Neural cell (in vitro differentiated cells): ENCODE data around the gene RIN1. TPM values are rescaled to one million over a fixed set of nuclear protein-coding genes. Genes with fewer than 3 reads are reported as not detected.
A peak's percentile ranks its signal among the peaks of the same experiment; 100 is the strongest.

Experiments used
- H2AFZ ChIP-seq: fragments of 200-600, 300-800 bp; sonication (generic), shearing (Covaris generic); 2 replicates; pipeline ENCODE4 v1.6.0; 2014; ENCODE audit warnings: low read depth, mild to moderate bottlenecking, antibody characterized with exemption, low read length, moderate library complexity
- H3F3A ChIP-seq: fragments of 200-600 bp; shearing (Covaris generic); 2 replicates; pipeline ENCODE4 v1.6.1; 2016; ENCODE audit warnings: mild to moderate bottlenecking, moderate library complexity, mixed read lengths, antibody characterized with exemption, low read length; ENCODE audit not compliant: insufficient read depth, poor library complexity, severe bottlenecking
- H3K27ac ChIP-seq: fragments of 200-600, 300-800 bp; sonication (generic), shearing (Covaris generic); 2 replicates; pipeline ENCODE4 v1.5.1; 2014; ENCODE audit warnings: mild to moderate bottlenecking, low read length, moderate library complexity
- H3K27me3 ChIP-seq: fragments of 300-800, 200-600 bp; sonication (generic), shearing (Covaris generic); 2 replicates; pipeline ENCODE4 v1.6.0; 2014; ENCODE audit warnings: mild to moderate bottlenecking, low read depth, low read length, moderate library complexity; ENCODE audit not compliant: insufficient read depth
- H3K36me3 ChIP-seq: fragments of 300-800, 200-600 bp; sonication (generic), shearing (Covaris generic); 2 replicates; pipeline ENCODE4 v1.5.1; 2014; ENCODE audit warnings: mild to moderate bottlenecking, antibody characterized with exemption, low read length, moderate library complexity; ENCODE audit not compliant: insufficient read depth
- H3K4me2 ChIP-seq: fragments of 300-800, 200-600 bp; sonication (generic), shearing (Covaris generic); 2 replicates; pipeline ENCODE4 v1.6.0; 2014; ENCODE audit warnings: mild to moderate bottlenecking, low read length
- H3K4me3 ChIP-seq: fragments of 300-800, 200-600 bp; sonication (generic), shearing (Covaris generic); 2 replicates; pipeline ENCODE4 v1.5.1; 2014; ENCODE audit warnings: mild to moderate bottlenecking, low read length, moderate library complexity
- H3K79me2 ChIP-seq: fragments of 200-600 bp; shearing (Covaris generic); replicated peaks from 2 replicates; pipeline ENCODE4 v1.6.0; 2014; ENCODE audit warnings: mild to moderate bottlenecking, low read length, moderate library complexity; ENCODE audit not compliant: insufficient read depth
- H3K9ac ChIP-seq: fragments of 300-800, 200-600 bp; sonication (generic), shearing (Covaris generic); 2 replicates; pipeline ENCODE4 v1.6.1; 2016; ENCODE audit warnings: mild to moderate bottlenecking, low read length, mixed read lengths
- H3K9me2 ChIP-seq: fragments of 200-600 bp; shearing (Covaris generic); 2 replicates; pipeline ENCODE4 v1.6.1; 2016; ENCODE audit warnings: mild to moderate bottlenecking, low read length, mixed read lengths; ENCODE audit not compliant: insufficient read depth
- H3K9me3 ChIP-seq: fragments of 200-600, 300-800 bp; sonication (generic), shearing (Covaris generic); 2 replicates; pipeline ENCODE4 v1.6.1; 2016; ENCODE audit warnings: mild to moderate bottlenecking, mixed run types, low read length, moderate library complexity, mixed read lengths
- H4K20me1 ChIP-seq: fragments of 200-600 bp; shearing (Covaris generic); 2 replicates; pipeline ENCODE4 v1.6.1; 2016; ENCODE audit warnings: mild to moderate bottlenecking, mixed run types; ENCODE audit not compliant: insufficient read depth
- EP300 ChIP-seq: fragments of 450-650 bp; conservative IDR thresholded peaks from 2 replicates; pipeline ENCODE4 v1.6.1; 2014; ENCODE audit warnings: antibody characterized with exemption, mild to moderate bottlenecking, moderate library complexity; ENCODE audit not compliant: poor library complexity, severe bottlenecking
- EZH2 ChIP-seq: fragments of 200-600, 300-800 bp; shearing (Covaris generic), sonication (generic); IDR thresholded peaks from 2 replicates; pipeline ENCODE4 v1.6.1; 2014; ENCODE audit warnings: antibody characterized with exemption, low read length, borderline replicate concordance, mild to moderate bottlenecking; ENCODE audit not compliant: insufficient read depth, poor library complexity, severe bottlenecking
- MXI1 ChIP-seq: fragments of 450-650 bp; conservative IDR thresholded peaks from 2 replicates; pipeline ENCODE4 v1.6.1; 2014; ENCODE audit warnings: antibody characterized with exemption, mild to moderate bottlenecking; ENCODE audit not compliant: poor library complexity, severe bottlenecking
- POLR2AphosphoS5 ChIP-seq: IDR thresholded peaks from 2 replicates; pipeline ENCODE4 v1.6.1; 2012
- RAD21 ChIP-seq: fragments of 450-650 bp; conservative IDR thresholded peaks from 2 replicates; pipeline ENCODE4 v1.6.1; 2014; ENCODE audit warnings: antibody characterized with exemption, mild to moderate bottlenecking, moderate library complexity
- REST ChIP-seq: IDR thresholded peaks from 2 replicates; pipeline ENCODE4 v1.6.1; 2012; ENCODE audit warnings: borderline replicate concordance
- SMC3 ChIP-seq: fragments of 450-650 bp; conservative IDR thresholded peaks from 2 replicates; pipeline ENCODE4 v1.6.1; 2014; ENCODE audit warnings: antibody characterized with exemption, mild to moderate bottlenecking, moderate library complexity; ENCODE audit not compliant: poor library complexity
- TAF1 ChIP-seq: IDR thresholded peaks from 2 replicates; pipeline ENCODE4 v1.6.1; 2012; ENCODE audit warnings: low read depth
- polyA plus RNA-seq: library from polyadenylated mRNA; depleted of rRNA; stranded (reverse); fragments of >200 nt; gene quantifications from 2 replicates; pipeline ENCODE4 v1.2.3, GENCODE V29; 2014
- TF ChIP-seq, protein P1 (sequence below): fragments of 450-650 bp; IDR thresholded peaks from 2 replicates; pipeline ENCODE4 v1.5.1; 2014; ENCODE audit warnings: antibody characterized with exemption, mild to moderate bottlenecking, moderate library complexity; ENCODE audit not compliant: poor library complexity, severe bottlenecking

Gene RIN1
- polyA plus RNA-seq, 1 donor from 2014 or later = 4.2 TPM

DNA sequence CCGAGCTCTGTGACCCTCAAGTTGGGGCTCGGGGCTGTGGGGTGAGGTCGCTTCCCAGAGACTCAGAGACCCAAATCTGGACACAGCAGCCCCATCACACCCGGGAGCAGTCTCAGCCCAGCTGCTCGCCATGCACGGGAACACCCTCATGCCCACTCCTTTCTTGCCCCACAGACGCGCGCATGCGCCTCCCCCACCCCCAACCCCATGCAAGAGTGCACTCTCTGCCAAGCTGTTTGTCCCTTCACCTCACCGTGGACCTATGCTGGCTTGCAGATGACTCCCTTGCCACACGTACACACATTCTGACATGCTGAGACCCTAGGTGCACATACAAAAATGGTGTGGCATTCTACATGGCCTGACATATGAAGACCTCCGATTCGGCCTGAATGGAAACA is 18.9 kb downstream of the RIN1 start:
- peak overlapping the region; percentile 1 for H3K9ac ChIP-seq
- H4K20me1 ChIP-seq = no peaks in the 10 kb centered on the region
- H3K4me3 ChIP-seq = no peak overlapping the region
- no peaks in the 10 kb centered on the region for H3K79me2 ChIP-seq
- H2AFZ ChIP-seq = no peak overlapping the region
- H3F3A ChIP-seq = no peaks in the 10 kb centered on the region
- H3K27me3 ChIP-seq = peaks cover 2% of the 10 kb centered on the region
- no peaks in the 10 kb centered on the region for H3K9me3 ChIP-seq
- no peak for TF ChIP-seq EP300
- TF ChIP-seq SMC3 = no peak
- TF ChIP-seq POLR2AphosphoS5 = no peak
- no peak for TF ChIP-seq EZH2
- TF ChIP-seq, protein P1, sequence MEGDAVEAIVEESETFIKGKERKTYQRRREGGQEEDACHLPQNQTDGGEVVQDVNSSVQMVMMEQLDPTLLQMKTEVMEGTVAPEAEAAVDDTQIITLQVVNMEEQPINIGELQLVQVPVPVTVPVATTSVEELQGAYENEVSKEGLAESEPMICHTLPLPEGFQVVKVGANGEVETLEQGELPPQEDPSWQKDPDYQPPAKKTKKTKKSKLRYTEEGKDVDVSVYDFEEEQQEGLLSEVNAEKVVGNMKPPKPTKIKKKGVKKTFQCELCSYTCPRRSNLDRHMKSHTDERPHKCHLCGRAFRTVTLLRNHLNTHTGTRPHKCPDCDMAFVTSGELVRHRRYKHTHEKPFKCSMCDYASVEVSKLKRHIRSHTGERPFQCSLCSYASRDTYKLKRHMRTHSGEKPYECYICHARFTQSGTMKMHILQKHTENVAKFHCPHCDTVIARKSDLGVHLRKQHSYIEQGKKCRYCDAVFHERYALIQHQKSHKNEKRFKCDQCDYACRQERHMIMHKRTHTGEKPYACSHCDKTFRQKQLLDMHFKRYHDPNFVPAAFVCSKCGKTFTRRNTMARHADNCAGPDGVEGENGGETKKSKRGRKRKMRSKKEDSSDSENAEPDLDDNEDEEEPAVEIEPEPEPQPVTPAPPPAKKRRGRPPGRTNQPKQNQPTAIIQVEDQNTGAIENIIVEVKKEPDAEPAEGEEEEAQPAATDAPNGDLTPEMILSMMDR = no peak
- TF ChIP-seq REST = no peak
- no peak overlapping the region for H3K27ac ChIP-seq
- no peaks in the 10 kb centered on the region for H3K36me3 ChIP-seq
- no peak overlapping the region for H3K4me2 ChIP-seq
- H3K9me2 ChIP-seq = no peaks in the 10 kb centered on the region

DNA sequence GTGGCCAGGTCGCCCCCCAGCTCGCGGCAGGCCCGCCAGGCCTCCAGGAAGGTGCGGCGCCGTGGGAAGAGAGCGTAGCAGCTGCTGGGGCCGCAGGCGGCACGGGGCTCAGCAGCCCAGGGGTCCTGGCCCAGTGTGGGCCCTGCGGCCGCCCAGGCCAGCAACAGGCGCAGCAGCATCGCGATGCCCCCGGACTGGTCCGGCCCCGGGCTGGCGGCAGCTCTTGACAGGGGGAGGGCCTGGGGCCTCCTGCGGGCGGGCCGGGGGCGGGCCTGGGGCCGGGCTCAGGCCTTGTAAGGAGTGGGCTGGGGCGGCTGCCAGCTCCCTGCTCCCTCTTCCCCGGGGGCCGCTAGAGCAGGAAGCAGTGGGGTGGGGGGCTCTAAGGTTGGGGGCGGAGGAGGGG is 19.4 kb downstream of the RIN1 start, which contains the start of gene CD248:
CD248 (minus strand) TSS at position 196 of the 403 bp plus-strand sequence; CDS start at position 179, 17 bp downstream.
- no peak within 1 kb of the TSS for H3K4me3 ChIP-seq
- H2AFZ ChIP-seq = no peak within 1 kb of the TSS
- no peak for TF ChIP-seq POLR2AphosphoS5
- no peak for TF ChIP-seq TAF1
- no peak for TF ChIP-seq SMC3
- no peak for TF ChIP-seq EP300
- TF ChIP-seq EZH2 = no peak
- TF ChIP-seq, protein P1 = no peak
- TF ChIP-seq MXI1 = no peak
- TF ChIP-seq REST = no peak
- no peak for TF ChIP-seq RAD21
- H3K79me2 ChIP-seq = no peaks in the 10 kb centered on the region
- no peak within 1 kb of the TSS for H3K4me2 ChIP-seq
- H3K9me2 ChIP-seq = no peaks in the 10 kb centered on the region
- H3K27ac ChIP-seq = no peak within 1 kb of the TSS
- peaks cover 6% of the 10 kb centered on the region for H3K27me3 ChIP-seq
- H3K9ac ChIP-seq = peak within 1 kb of the TSS; percentile 1
- H4K20me1 ChIP-seq = no peaks in the 10 kb centered on the region
- H3K36me3 ChIP-seq = no peaks in the 10 kb centered on the region
- no peaks in the 10 kb centered on the region for H3K9me3 ChIP-seq
- H3F3A ChIP-seq = no peaks in the 10 kb centered on the region
